Thyroid gland (tissue), 4 donors: ENCODE measurements around the gene ABHD4. TPM values are rescaled to one million over a fixed set of nuclear protein-coding genes. Genes with fewer than 3 reads are reported as not detected.

Experiments
- DNase-seq, 2 donors: peaks; one replicate each; pipeline ENCODE4 v3.0.0-alpha.2; 2019
- H3K27ac ChIP-seq, 3 donors: fragments of 200-600 bp; sonication (generic); 1 replicate in 2 of 3; 2 replicates in 1 of 3; pipeline ENCODE4 v1.5.1; 2016 to 2019; ENCODE audit warnings: mild to moderate bottlenecking in 1 of 3, moderate library complexity in 1 of 3
- H3K27me3 ChIP-seq: fragments of 200-600 bp; sonication (generic); one replicate; pipeline ENCODE4 v1.5.1; 2019
- H3K36me3 ChIP-seq, 2 donors: fragments of 200-600 bp; sonication (generic); one replicate each; pipeline ENCODE4 v1.5.1; 2016 to 2019
- H3K4me1 ChIP-seq, 2 donors: fragments of 200-600 bp; sonication (generic); one replicate each; pipeline ENCODE4 v1.5.1; 2017 to 2019
- H3K4me3 ChIP-seq, 3 donors: fragments of 200-600 bp; sonication (generic); replicated peaks in 1 of 3; 1 replicate in 2 of 3; 2 replicates in 1 of 3; pipeline ENCODE4 v1.5.1; 2016; ENCODE audit warnings: mild to moderate bottlenecking in 1 of 3
- H3K9me3 ChIP-seq: fragments of 200-600 bp; sonication (generic); one replicate; pipeline ENCODE4 v1.5.1; 2017
- POLR2A ChIP-seq, 2 donors: fragments of 450-650 bp; IDR thresholded peaks; one replicate each; pipeline ENCODE4 v1.6.1; 2017; ENCODE audit warnings: antibody characterized with exemption in 2 of 2, mild to moderate bottlenecking in 2 of 2, moderate library complexity in 1 of 2
- WGBS, 2 donors: methylation state at CpG; one replicate each; pipeline ENCODE4 v1.1.5; 2017; 5-methylcytosine and 5-hydroxymethylcytosine counted together
- intact Hi-C: fragments of 100-400 bp; cut with DNase I; formaldehyde crosslinking; loops from one replicate; pipeline ENCODE4 v1.15.1; 2023
- total RNA-seq, 4 donors: library from RNA; depleted of rRNA; stranded (reverse); fragments of >200 nt; gene quantifications; one replicate each; pipeline ENCODE4 v1.2.3, GENCODE V29; 2016
- TF ChIP-seq, protein P1 (sequence below), 6 experiments: fragments of 200-600 bp in 3 of 6; fragments of 450-650 bp in 3 of 6; sonication (generic) in 3 of 6; IDR thresholded peaks; one replicate each; pipeline ENCODE4 v1.5.1; 2016 to 2019; ENCODE audit warnings: antibody characterized with exemption in 6 of 6, mild to moderate bottlenecking in 2 of 6, inconsistent platforms in 1 of 6, moderate library complexity in 1 of 6

ABHD4 gene
- total RNA-seq, 4 donors from 2014 or later = 31.5 to 66.4 (median 53.7) TPM

DNA sequence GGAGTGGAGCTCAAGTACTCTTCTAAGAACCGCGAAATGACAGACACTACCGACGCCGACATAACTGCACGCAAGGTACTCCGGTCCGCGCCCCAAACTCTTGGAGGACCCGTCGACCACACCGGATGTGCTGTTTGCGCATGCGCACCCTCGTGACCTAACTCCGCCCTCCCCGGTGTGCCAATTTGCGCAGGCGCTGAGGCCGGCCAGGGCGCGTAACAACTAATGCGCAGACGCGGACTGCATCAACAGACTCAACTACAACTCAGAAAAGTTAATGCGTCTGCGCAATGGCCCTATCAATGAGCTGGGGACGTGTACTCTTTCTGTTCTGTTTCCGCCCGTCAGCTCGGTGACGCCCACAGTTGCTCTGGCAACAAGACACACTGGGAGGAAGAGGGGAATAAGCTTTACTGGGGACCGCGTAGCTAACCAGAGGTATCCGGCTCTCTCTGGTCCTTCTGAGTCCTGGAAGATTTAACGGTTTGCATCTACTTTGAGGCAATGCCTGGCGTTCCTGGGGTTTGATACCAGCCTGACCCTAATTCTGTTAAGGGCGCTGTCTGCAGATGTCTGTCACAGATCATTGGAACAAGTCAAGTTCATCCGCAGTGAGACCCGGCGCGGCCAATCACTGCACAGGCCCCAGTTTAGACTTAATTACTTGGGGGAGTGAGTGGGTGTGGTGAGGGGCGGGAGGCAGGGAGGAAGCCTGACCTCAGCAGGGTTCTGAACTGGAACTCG lies 8.8 kb upstream of the ABHD4 start, which contains the start of gene DAD1:
Gene DAD1 (minus strand): TSS at position 129 of the 744 bp plus-strand sequence. CDS start 67 bp downstream, at position 62.
- peak; percentile 69 to 94 for TF ChIP-seq POLR2A (IDR thresholded peaks at IDR 0.05)
- TF ChIP-seq, protein P1, sequence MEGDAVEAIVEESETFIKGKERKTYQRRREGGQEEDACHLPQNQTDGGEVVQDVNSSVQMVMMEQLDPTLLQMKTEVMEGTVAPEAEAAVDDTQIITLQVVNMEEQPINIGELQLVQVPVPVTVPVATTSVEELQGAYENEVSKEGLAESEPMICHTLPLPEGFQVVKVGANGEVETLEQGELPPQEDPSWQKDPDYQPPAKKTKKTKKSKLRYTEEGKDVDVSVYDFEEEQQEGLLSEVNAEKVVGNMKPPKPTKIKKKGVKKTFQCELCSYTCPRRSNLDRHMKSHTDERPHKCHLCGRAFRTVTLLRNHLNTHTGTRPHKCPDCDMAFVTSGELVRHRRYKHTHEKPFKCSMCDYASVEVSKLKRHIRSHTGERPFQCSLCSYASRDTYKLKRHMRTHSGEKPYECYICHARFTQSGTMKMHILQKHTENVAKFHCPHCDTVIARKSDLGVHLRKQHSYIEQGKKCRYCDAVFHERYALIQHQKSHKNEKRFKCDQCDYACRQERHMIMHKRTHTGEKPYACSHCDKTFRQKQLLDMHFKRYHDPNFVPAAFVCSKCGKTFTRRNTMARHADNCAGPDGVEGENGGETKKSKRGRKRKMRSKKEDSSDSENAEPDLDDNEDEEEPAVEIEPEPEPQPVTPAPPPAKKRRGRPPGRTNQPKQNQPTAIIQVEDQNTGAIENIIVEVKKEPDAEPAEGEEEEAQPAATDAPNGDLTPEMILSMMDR (IDR thresholded peaks at IDR 0.05) = peak in 1 of 6 experiments; percentile 40
- Histone ChIP-seq H3K4me3 (peak within 1 kb of the TSS; percentile 9 to 96 (median 52)), H3K36me3 (no peaks in the 10 kb centered on the region), H3K4me1 (peaks cover 41 to 45% of the 10 kb centered on the region in 2 donors), H3K9me3 (no peaks in the 10 kb centered on the region), H3K27me3 (no peaks in the 10 kb centered on the region), H3K27ac (peak within 1 kb of the TSS; percentile 89 to 96 (median 93))
- intact Hi-C loops = no loop called here
- WGBS, 2 donors = 0 to 1% methylated on average over 3 to 27 of the region's 44 CpGs
- DNase-seq = peak; percentile 99

DNA sequence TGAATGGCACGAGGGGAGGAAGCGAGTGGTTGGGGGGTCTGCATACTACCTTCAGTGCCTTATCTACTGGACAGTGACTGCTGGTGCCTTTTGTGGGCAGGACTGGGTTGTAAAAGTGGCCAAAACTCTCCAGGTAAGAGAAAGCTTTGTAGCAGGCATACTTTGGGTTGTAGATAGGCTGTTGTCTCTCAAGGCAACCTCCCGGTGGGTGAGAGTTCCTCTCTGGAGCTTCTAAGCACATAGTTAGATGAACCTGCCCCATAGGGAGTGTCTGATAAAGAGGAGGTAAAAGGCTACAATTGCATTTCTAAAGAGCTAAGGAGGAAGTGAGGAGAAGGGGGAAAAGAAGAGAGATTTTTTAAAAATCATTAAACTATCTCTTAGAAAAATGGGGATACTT lies 4.9 kb upstream of the ABHD4 start:
- Histone ChIP-seq H3K36me3 (no peaks in the 10 kb centered on the region), H3K4me1 (peaks cover 11 to 14% of the 10 kb centered on the region in 2 donors), H3K27me3 (no peaks in the 10 kb centered on the region), H3K4me3 (no peak overlapping the region), H3K9me3 (no peaks in the 10 kb centered on the region), H3K27ac (no peak overlapping the region)
- DNase-seq = no peak
- intact Hi-C loops = no loop called here
- no peak for TF ChIP-seq POLR2A (IDR thresholded peaks at IDR 0.05)
- TF ChIP-seq, protein P1 (IDR thresholded peaks at IDR 0.05) = no peak
- 44 to 53% methylated on average over 3 of the region's 3 CpGs for WGBS, 2 donors

DNA sequence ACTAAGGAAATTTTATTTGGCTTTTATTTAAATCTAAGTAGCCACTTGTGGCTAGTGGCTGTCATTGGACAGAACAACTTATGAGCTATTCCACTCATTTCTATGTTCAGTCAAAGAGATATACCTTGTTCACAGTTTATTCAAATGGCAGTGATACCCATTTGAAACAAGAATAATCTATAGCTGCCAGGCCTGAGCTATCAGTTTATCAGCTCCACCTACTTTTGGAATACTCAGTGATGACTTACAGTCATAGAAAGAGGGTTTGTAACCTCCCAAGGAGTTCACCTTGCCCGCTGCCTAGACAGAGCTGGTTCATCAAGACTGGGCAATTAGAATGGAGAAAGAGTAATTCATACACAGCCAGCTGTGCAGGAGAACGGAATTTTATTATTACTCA lies 4.5 kb upstream of the ABHD4 start:
- Histone ChIP-seq H3K4me3 (no peak overlapping the region), H3K4me1 (peaks cover 7 to 13% of the 10 kb centered on the region in 2 donors), H3K36me3 (no peaks in the 10 kb centered on the region), H3K27ac (no peak overlapping the region), H3K9me3 (no peaks in the 10 kb centered on the region), H3K27me3 (no peaks in the 10 kb centered on the region)
- 74 to 83% methylated on average over 2 of the region's 2 CpGs for WGBS, 2 donors
- intact Hi-C loops = no loop called here
- DNase-seq = no peak
- TF ChIP-seq, protein P1 (IDR thresholded peaks at IDR 0.05) = no peak
- TF ChIP-seq POLR2A (IDR thresholded peaks at IDR 0.05) = no peak

DNA sequence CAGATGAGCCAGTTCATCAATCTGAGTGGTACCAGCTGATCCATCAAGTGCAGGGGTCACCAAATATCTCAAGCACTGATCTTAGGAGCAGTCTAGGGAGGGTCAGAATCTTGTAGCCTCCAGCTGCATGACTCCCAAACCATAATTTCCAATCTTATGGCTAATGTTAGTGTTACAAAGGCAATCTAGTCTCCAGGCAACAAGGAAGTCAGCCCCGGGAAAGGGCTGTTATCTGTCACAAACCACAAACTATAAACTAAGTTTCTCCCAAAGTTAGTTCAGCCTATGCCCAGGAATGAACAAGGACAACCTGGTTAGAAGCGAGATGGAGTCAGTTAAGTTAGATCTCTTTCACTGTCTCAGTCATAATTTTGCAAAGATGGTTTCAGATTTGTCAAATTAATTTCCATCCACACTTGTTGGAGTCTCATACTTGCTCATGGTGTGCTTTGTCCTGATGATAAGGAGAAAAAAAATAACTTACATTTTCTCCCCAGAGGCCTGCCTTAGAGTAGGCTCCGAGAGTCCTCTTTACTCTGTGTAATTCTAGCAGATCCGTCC lies 3.9 kb upstream of the ABHD4 start:
- no peak for TF ChIP-seq POLR2A (IDR thresholded peaks at IDR 0.05)
- TF ChIP-seq, protein P1 (IDR thresholded peaks at IDR 0.05) = no peak
- Histone ChIP-seq H3K36me3 (no peaks in the 10 kb centered on the region), H3K27ac (no peak overlapping the region), H3K4me3 (no peak overlapping the region), H3K9me3 (no peaks in the 10 kb centered on the region), H3K27me3 (no peaks in the 10 kb centered on the region), H3K4me1 (peaks cover 9 to 14% of the 10 kb centered on the region in 2 donors)
- 58 to 69% methylated on average over 4 of the region's 4 CpGs for whole genome bisulfite sequencing, 2 donors
- intact Hi-C loops = no loop called here
- DNase-seq = no peak

DNA sequence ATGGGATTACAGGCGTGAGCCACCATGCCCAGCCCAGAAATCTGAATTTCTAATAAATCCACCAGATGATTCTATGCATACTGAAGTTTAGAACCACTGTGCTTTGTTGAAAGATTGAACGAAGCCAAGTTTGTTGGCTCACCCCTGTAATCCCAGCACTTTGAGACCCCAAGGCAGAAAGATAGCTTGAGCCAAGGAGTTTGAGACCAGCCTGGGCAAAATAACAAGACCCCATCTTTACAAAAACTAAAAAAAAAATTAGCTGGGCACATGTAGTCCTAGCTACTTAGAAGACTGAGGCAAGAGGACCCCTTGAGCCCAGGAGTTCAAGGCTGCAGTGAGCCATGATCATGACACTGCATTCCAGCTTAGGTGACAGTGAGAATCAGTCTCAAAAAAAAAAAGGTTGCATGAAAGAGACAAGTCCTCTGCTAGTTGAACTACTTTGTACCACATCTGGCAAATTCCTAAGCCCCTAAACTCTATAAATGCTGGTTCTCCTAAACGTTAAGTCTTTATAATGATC lies 1.7 kb upstream of the ABHD4 start:
- no peak for DNase-seq
- Histone ChIP-seq H3K4me1 (peaks cover 11 to 19% of the 10 kb centered on the region in 2 donors), H3K36me3 (no peaks in the 10 kb centered on the region), H3K4me3 (no peak overlapping the region), H3K9me3 (no peaks in the 10 kb centered on the region), H3K27me3 (no peaks in the 10 kb centered on the region), H3K27ac (no peak overlapping the region)
- 78 to 84% methylated on average over 3 of the region's 3 CpGs for WGBS, 2 donors
- intact Hi-C loops = no loop called here
- no peak for TF ChIP-seq POLR2A (IDR thresholded peaks at IDR 0.05)
- TF ChIP-seq, protein P1 (IDR thresholded peaks at IDR 0.05) = no peak
